HG02571 (cell line): ENCODE measurements around the gene RPL35.

Experiments
- ATAC-seq: cut with Tn5 transposase; IDR thresholded peaks from one replicate; pipeline ENCODE4 v1.9.1; 2021; ENCODE audit warnings: mild to moderate bottlenecking, moderate library complexity; ENCODE audit not compliant: unreplicated experiment

The RPL35 gene

DNA sequence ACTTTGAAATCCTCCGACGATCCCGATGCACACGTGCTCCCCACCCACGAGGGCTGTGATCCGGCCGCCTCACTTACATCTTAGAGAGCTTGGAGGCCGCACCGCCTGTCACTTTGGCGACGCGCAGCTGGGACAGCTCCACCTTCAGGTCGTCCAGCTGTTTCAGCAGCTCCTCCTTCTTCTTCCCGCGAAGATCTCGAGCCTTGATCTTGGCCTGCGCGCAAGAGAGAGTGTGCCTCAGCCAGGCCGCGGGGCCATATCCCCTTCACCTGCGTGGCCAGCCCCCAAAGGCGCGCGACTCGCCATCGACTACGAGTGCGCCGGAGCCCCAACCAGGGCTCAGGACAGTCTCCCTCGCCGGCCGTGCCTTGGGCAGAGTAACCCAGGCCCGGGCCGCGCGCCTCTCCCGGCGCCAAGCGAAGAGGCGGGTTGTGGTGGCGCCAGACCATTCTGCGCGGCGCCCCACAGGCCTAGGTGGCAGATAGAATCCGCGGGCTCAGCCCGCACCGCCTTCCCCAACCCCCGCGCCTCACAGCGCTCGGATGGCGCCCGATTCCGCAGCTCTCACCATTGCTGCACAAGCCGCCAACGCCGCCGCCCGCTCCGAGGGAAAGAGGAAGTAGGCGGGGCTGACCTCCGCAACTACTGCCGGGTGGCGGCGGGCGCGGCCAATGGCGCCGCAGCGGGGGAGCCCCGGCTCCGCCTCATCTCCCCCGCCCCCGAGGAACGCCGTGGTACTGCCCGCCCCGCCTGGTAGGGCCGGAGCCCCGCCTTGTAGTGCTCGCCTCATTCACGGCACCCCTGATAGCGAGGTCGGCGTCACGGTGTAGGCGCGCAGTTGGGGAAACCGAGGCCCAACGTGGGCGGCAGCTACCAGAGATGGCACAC is at the start of gene RPL35, which contains the start of gene ARPC5L:
Gene RPL35, minus strand, starts transcription at position 616 of the 888 bp plus-strand sequence. Its CDS starts 45 bp downstream, at position 571.
Gene ARPC5L, plus strand, starts transcription at position 789 of the 888 bp plus-strand sequence. CDS start 7,161 bp downstream, outside the sequence.
- ATAC-seq, result peak; percentile 89

DNA sequence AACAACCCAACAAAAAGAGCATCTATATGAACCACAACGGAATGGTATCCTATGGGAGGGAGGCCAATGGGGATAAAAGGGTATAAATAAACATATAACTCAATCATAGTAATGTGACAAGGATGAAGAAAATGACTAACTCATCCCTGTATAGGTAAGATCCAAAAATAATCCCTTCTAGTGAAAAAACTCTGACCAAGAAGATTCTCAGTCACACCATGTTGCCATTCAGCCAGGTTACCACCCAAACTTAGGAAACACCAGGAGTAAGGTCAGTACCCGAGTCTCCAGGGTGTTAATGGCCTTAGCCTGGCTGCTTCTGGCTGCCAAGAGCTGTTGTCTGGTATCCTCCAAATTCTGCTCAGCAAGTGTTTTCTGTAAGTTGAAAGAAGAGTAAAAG is 46.3 kb upstream of the RPL35 start:
- no peak for ATAC-seq

DNA sequence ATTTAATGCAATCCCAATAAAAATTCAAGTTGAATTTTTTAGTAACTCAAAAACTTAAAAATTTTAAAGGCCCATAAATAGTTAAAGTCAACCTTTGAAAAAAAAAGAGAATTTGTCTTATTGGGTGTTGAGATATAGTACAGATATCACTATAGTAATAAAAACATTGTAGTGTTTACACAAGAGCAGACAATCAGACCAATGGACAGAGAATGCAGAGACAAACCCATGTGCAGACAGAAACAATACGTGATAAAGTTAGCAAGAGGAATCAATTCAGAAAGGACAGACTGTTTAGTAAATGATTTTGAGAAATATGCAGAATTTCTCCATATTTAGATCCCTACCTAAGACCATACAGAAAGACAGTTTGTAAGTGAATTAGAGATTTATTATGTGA is 45.2 kb upstream of the RPL35 start:
- no peak for ATAC-seq

DNA sequence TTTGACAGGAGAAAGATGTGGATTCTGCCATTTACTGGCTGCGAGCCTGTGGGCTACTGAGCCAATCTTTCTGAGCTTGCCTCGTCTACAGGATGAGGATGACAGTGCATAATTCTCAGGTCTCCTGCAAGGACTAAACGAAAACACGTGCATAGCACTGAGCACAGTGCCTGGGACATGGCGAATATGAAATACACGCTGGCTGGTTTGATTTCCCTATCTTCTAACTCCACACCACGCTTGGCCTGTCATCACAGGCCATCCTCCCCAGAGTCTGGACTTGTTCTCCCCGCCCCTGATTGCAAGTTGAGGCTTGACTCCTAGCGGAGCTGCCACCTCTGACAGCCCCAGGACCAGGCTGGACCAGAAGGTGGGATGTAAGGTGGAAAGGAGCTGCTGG is 38.1 kb upstream of the RPL35 start:
- no peak for ATAC-seq

DNA sequence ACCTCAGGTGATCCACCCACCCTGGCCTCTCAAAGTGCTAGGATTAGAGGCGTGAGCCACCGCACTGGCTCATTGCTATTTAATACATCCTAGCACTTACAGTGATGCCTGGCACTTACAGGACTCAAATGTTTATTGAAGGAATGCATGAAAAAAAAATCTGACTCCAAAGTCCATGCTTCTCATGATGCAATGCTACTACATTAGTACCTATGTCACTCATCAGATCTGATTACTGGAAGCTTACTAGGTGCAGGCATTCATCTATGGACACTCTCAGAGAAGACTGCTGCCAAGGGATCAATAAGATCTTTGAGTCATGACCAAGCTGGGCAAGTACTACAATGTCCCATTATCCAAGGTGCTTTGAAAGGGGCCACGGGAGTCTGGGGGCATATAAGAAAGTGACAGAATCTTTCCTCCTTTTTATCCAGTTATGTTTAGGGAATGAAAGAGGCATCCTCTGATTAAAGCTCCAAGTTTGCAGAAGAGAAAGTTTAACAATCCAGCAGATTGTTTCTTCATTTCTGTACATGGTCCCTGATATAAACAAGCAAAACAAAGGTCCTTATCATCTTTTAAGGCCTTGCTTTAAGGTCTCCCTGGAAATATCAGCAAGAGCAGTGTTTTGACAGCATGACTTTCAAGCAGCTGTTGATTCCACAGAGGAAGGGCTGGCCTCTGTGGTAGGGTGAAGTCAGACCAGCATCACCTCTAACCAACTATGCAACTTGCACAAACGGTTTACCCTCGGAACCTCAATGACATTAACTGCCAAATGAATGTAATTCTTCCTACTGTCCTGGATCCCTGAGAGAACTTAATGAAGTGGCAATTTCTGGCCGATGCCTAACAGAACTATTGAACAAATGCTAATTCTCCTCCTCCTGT is 36.1 kb upstream of the RPL35 start:
- ATAC-seq, result no peak

DNA sequence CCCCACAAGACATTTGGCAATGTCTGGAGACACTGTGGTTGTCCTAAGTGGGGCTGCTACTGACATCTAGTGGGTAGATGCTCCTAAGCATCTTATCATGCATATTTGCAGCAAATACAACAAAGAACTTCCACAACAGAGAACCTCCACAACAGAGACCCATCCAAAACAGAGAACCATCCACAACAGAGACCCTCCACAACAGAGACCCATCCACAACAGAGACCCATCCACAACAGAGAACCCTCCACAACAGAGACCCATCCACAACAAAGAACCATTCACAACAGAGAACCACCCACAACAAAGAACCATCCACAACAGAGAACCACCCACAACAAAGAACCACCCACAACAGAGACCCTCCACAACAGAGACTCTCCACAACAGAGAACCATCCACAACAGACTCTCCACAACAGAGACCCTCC is 33.0 kb upstream of the RPL35 start:
- no peak for ATAC-seq

DNA sequence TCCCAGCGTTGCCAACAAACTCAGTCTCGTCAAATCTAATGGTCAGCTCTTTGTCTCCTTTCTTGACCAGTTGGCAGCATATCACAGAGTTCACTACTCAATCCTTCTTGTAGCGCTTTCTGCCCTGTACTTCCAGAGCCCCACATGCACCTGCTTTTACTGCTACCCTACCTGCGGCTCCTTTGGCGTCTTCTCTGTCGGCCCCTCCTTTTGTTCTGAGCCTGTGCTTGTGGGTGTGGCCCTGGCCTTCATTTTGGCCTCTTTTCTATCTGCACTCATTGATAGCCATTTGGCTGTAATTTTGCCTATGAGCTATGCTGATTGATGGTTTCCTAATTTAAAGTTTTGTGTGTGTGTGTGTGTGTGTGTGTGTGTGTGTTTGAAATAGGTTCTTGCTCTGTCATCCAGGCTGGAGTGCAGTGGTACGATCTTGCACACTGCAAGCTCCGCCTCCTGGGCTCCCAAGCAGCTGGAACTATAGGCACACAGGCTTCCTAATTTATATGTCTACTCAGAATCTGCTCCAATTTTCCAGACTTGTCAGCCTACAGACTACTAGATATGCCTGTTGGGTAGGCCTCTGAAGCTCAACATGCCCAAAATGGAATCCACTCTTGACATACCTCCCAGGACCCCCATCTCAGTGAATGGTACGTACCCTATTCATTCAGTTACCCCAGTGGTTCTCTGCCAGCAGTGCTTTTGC is 32.4 kb upstream of the RPL35 start:
- no peak for ATAC-seq

DNA sequence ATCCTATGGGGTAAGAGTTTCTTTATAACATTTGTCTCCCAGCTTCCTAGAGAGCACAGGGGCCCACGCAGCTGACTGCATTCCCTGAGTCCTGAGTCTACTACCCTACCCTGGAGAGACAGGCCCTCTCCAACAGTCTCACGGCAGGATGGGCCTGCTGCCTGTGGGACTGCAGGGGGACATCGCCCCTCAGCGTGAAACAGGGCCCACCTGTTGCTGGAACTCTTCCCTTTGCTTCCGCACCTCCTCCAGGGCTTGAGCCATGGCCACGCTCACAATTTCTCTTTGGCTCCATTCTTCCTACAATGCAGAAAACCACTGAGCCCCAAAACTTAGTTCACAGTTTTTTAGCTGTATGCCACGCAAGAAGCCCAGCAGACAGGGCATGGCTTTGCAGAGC is 28.4 kb upstream of the RPL35 start:
- no peak for ATAC-seq

DNA sequence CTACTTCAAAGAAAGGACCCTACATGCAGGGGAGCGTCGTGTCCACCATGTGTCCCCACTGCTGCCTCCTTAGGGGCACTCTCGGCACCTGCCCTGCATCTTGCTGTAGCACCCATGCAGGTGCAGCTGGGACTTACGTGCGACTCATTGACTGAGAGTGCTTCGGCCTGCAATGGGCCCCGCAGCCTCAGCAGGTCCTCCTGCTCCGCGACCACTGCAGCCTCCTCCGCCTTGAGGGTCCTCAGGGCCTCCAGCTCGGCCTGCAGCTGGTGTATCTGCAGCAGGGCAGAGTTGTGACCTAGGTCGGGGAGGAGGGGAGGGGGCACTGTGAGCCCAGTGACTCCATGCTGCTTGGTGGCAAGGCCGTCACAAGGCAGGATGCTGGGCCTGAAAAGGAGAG is 27.2 kb upstream of the RPL35 start:
- ATAC-seq, result no peak

DNA sequence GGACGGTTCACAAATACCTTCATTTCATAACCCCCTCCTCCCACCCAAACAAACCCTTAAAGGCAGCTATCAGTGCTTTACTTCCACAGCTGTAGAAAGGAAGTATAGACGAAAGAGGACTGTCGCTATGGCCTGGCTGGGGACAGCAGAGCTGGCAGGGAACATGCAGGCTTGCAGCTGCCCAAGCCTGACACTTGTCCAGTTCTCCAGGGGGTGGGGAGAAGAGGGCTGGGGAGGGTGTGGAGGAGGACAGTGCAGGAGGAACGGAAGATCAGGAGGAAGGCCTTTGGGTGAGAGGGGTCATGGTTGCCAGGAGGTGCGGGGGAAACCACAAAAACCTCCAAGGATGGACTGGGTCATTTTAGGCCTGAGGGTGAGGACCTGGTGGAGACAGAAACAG is 26.1 kb upstream of the RPL35 start:
- no peak for ATAC-seq

DNA sequence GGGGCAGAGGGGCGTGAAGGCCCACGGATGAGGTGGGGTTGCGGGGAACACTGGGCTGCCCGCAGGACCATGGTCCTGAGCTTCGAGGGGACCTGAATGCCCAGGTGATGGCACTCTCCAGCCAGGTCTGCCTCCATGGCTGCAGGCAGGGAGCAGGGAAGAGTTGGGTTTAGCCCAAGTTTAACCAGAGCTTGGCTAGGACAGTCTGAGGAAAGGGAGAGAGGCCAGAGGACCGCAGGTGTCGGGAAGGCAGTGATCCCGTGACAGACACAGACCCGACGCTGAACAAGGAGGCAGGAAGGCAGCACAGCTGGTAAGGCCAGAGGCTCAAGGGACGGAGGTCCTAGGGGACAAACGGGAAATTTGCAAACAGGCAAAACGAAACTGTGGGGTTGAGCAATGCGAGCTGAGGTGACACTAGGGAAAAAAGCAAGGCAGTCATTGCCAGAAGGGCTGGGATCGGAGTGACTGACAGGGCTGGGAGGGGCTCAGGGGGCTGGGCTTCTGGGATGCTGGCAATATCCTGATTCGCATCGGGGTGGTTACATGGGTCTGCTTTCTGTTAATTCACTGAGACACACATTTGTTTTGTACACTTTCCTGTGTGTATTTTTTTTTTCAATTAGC is 25.2 kb upstream of the RPL35 start:
- no peak for ATAC-seq

DNA sequence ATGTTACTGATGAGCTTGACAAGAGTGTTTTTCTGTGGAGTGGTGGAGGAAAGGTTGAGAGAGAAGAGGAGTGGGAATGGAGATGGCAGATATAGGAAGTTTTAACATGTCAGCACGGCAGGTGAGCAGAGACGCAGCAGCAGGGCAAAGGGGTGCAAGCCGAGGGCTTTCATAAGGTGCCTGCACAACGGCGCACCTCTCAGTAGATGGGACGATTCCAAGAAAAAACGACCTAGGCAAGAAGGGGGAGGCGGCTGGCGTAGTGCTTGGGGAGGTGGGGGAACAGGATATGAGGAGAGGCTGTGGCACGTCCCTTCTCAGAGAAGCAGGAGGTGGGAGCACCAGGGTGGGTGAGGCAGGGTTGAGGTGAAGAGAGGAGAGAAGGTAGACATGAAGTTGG is 24.7 kb upstream of the RPL35 start:
- no peak for ATAC-seq

DNA sequence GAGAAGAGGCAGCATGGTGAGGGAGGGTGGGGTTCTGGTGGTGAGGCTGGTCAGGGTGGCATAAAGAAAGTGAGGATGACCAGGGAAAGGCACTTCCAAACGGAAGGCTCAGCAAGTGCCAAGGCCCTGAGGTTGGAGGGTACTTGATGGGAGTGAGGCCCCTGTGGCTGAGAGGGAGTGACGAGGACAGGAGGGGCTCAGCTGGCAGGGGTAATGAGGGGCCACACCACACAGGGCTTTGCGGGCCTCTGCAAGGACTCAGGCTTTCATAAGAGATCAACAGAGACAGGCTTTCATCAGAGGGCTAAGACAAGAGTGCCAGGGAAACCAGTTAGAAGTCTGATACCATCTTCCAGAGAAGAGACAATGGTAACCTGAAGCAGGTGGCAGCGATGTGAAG is 23.8 kb upstream of the RPL35 start:
- no peak for ATAC-seq

DNA sequence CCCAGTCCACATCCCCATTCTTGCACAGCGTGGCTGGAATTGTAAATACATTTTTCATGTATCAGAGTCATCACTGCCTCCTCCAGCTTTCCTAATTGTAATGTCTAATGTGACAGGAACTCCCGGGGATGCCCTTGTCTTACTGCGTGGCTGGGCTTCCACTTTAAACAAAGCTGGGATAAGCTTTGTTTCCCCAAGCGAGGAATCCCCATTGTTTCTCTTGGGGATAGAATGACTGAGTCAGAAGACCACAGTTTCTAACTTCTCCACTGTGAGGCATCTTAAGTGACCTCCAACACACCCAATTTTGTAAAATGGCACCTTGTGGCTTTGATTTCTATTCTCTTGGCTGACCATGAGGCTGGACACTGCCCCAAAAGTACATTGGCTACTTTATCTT is 22.6 kb upstream of the RPL35 start:
- no peak for ATAC-seq

DNA sequence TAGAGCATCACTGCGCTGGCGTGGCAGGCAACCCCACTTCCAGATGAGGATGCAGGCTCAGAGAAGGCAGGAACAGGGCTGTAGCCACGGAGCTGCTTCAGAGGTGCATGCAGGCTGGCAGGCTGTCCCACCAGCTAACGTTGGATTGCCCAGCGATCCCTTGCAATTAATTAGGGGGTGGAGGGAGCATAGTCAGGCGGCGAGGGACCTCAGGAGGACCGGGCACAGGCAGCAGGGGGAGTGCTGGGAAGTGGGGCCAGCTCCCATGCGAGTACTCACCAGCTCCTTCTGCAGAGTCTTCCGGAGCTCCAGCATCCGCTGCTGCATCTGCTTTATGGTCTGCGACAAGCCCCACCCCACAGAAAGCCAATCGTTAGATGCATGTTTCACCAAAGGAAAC is 20.5 kb upstream of the RPL35 start:
- no peak for ATAC-seq

DNA sequence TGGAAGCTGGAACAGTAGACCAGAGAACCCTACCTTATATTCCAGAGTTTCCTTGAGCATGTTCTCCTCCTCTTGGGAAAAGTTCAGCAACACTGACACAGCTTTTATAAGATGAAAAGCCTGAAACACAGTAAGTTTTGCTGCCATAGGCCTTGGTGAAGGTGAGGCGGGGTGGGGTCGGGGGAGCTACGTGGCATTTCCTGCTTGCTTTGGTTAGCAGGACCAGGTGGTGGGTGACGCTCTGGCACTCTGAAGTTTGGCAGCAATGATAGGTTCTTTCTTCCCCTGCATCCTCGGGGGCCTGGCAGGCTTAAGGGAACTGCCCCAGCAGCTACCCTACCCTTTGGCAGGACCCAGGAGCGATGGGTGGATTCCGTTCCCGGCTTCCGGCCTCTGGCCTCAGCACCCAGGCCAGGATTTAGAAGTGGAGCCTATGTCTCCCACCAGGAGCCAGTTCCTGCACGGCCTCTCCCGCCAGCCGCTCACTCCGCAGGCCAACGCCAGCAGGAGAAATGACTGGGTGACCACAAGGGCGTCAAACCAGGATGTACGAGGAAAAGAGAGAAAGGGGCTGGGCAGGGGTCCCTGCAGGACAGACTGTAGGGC is 19.5 kb upstream of the RPL35 start:
- ATAC-seq, result no peak

DNA sequence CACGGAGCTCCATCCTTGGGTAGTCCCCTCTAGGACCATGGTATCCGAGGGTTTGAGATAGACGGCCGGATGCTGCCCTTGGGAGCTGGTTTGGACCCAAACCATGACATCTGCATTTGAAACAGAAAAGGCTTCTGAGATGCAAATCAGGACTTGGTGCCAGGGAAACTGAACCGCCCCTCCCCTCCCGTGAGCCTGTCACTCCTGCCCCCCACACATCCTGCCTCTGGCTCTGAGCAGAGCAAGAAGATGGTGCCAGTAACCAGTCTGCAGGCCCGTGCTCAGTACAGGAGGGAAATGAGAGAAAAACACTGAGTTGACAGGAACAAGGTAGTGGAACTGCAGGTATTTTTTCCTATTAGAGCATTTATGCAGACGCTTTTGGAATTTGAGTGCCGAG is 18.7 kb upstream of the RPL35 start:
- ATAC-seq, result no peak

DNA sequence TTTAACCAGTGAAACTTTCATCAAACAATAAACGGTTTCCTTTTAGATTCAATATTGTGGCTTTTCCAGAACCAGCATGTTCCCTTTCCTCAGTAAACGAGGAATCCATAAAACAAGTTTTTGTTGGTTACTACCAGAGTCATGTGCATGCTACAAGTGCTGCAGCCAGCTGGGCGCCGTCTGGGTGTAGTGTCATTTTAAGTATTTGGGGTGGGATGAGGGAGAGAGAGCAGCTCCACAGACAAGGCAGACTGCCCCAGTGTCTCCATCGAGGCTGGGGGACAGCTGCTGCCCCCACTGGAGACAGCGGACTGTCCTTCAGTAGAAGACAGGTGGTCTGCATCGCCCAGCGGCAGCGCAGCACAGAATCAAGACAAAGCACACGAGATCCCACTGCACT is 17.5 kb upstream of the RPL35 start:
- ATAC-seq, result no peak

DNA sequence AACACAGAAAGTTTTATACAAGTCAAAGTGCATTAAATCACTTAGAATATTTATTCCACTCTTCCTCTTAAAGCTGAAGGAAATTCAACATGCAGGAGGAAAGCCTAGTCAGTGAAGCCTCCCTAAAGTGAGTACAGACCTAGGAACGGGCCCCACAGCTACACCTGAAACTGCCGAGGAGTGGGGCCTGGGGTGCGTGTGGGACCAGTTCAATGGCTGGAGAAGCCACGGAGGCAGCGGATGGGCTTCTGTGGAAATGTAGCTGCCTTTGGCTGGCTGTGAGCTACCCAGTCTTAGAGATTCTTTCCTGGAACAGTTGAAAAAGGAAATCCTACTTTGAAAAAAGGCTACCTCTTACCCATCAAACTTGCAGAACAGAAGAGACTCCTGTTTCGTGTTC is 16.8 kb upstream of the RPL35 start:
- no peak for ATAC-seq

DNA sequence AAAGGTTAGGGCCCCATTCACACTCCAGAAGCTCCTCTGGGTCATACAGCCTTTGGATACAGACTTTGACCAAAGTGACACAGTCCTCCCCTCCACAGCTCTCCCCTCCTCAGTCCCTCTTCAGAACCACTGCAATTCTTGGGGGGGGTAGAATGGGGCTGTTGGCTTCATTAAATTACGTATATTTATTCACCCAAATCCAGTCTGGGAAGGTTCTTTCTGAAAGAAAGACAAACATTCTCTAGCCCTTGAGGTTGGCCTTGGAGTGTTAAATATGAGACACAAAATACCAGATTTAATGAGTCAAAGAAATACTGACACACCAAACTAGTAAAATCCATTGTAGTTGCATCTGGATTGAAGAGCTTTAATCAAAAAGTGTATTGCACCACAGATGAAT is 16.3 kb upstream of the RPL35 start:
- ATAC-seq, result no peak
